Adrenal gland (tissue), 5 donors: ENCODE measurements around the gene TPRX1.

Experiments used
- CTCF ChIP-seq, 6 experiments: fragments of 450-650 bp in 4 of 6; fragments of 200-600 bp in 2 of 6; sonication (generic) in 1 of 6; IDR thresholded peaks; 1 replicate in 5 of 6; 2 replicates in 1 of 6; pipeline versions ENCODE4 v1.5.1 to v1.8.0; 2016 to 2021; ENCODE audit warnings: antibody characterized with exemption in 6 of 6, mild to moderate bottlenecking in 2 of 6, moderate library complexity in 1 of 6
- POLR2A ChIP-seq, 2 donors: fragments of 450-650 bp; IDR thresholded peaks; one replicate each; pipeline ENCODE4 v1.6.1; 2017; ENCODE audit warnings: antibody characterized with exemption in 2 of 2, mild to moderate bottlenecking in 2 of 2, moderate library complexity in 1 of 2
- donor health status: DM: no; HTN: no; CAD: no.

GRCh38 chr19:47756627-47756929 is 47.8 kb downstream of the TPRX1 start:
- TF ChIP-seq POLR2A (IDR thresholded peaks at IDR 0.05) (no peak), CTCF (IDR thresholded peaks at IDR 0.05) (no peak)
